ENCODE measurements around the gene CTBP1. TPM values are rescaled to one million over a fixed set of nuclear protein-coding genes. Genes with fewer than 3 reads are reported as not detected.
A peak's percentile ranks its signal among the peaks of the same experiment; 100 is the strongest.

Gene CTBP1
- total and polyA plus RNA-seq, 2 of the 8 experiments (the other 6 are each of a cell fraction or from before 2014, with no cell fraction given): 128 to 185 TPM

- Histone ChIP-seq H3K4me2 (ENCODE audit: insufficient read depth in 1 of 2, low read depth in 2 of 2, low read length in 2 of 2) (peak overlapping the region; percentile 68 to 84), H3K56ac (replicated peaks; ENCODE audit: insufficient read length, low read depth, low read length) (no peak overlapping the region)
Observed at GRCh38 chr4:1170976-1171310, 78.0 kb downstream of the CTBP1 start.

More at GRCh38 chr4:1170976-1171310, 78.0 kb downstream of the CTBP1 start:
- Histone ChIP-seq H3K14ac (ENCODE audit: insufficient read length) (no peak overlapping the region), H3K27me3 (replicated peaks in 1 of 4; ENCODE audit: control insufficient read depth in 3 of 4, extremely low read depth in 1 of 4, insufficient read depth in 3 of 4, low read length in 3 of 4) (peaks cover 47 to 65% (median 65%) of the 10 kb centered on the region in 4 experiments), H4K91ac (replicated peaks; ENCODE audit: insufficient read length, low read length) (no peak overlapping the region), H3K9me3 (ENCODE audit: insufficient read depth in 2 of 2, low read depth in 1 of 2, low read length in 1 of 2) (peaks cover 0 to 7% of the 10 kb centered on the region in 2 experiments; a peak in 1 of 4 replicates), H2BK15ac (ENCODE audit: low read length) (no peak overlapping the region), H3K36me3 (ENCODE audit: control insufficient read depth in 2 of 4, insufficient read depth in 4 of 4, low read length in 3 of 4) (peaks cover 0 to 6% (median 0%) of the 10 kb centered on the region in 4 experiments; a peak in 1 of 8 replicates), H3K9ac (replicated peaks in 1 of 4; ENCODE audit: extremely low read depth in 1 of 4, low read depth in 3 of 4, low read length in 3 of 4) (no peak overlapping the region), H3K79me2 (ENCODE audit: control insufficient read depth in 1 of 2, insufficient read depth in 2 of 2, low read length in 2 of 2) (no peaks in the 10 kb centered on the region), H3K23ac (ENCODE audit: insufficient read length) (no peak overlapping the region), H2BK5ac (ENCODE audit: low read depth, low read length) (no peak overlapping the region), H2BK120ac (replicated peaks; ENCODE audit: low read depth, low read length) (no peak overlapping the region), H3K23me2 (ENCODE audit: low read depth, low read length) (peaks cover 11% of the 10 kb centered on the region; the same call in 1 of the 2 replicates), H2BK20ac (ENCODE audit: low read length) (no peak overlapping the region), H2AK5ac (ENCODE audit: low read depth, low read length) (no peak overlapping the region), H3K4me1 (replicated peaks in 1 of 4; ENCODE audit: control insufficient read depth in 3 of 4, insufficient read depth in 4 of 4, low read length in 3 of 4) (peaks cover 0 to 16% (median 6%) of the 10 kb centered on the region in 4 experiments; a peak in 5 of 7 replicates), H4K8ac (ENCODE audit: extremely low read depth, insufficient read depth, low read length) (peak overlapping the region; percentile 68), H2BK12ac (ENCODE audit: low read depth, low read length) (peak overlapping the region; percentile 75; the same call in 1 of the 2 replicates), H3K4ac (replicated peaks; ENCODE audit: insufficient read length, low read depth, low read length) (no peak overlapping the region), H4K20me1 (replicated peaks in 1 of 2; ENCODE audit: control insufficient read depth in 1 of 2, insufficient read depth in 2 of 2, low read length in 2 of 2) (peaks cover 7 to 24% of the 10 kb centered on the region in 2 experiments), H3K4me3 (ENCODE audit: extremely low read depth in 1 of 4, insufficient read depth in 2 of 4, low read depth in 3 of 4, low read length in 4 of 4) (peak overlapping the region in 3 of 4 experiments; percentile 21 to 58 (median 23); a peak in 4 of 8 replicates), H3K27ac (ENCODE audit: low read depth, low read length) (no peak overlapping the region), H2AFZ (ENCODE audit: low read length) (no peak overlapping the region), H4K5ac (ENCODE audit: insufficient read length, low read depth, low read length) (no peak overlapping the region), H3K18ac (ENCODE audit: extremely low read depth, low read length) (peak overlapping the region; percentile 60; the same call in 1 of the 2 replicates), H3K79me1 (ENCODE audit: low read depth, low read length) (no peaks in the 10 kb centered on the region)
- TF ChIP-seq KDM4A (IDR thresholded peaks at IDR 0.05; ENCODE audit: low read depth, low read length, severe bottlenecking) (peak; percentile 44), MAX (IDR thresholded peaks at IDR 0.05) (no peak)
- ChIA-PET POLR2A (ENCODE audit: partially characterized antibody) (no interaction called here), CTCF (ENCODE audit: partially characterized antibody) (interaction anchor here (0.8 to 1.2 kb wide), 2 partner anchors 34 to 40 kb away, joined by 3 read pairs; no protein-coding TSS in a partner anchor)
- DNase-seq (ENCODE audit: low read depth in 1 of 2, low spot score in 2 of 2) (no peak), FAIRE-seq (no peak)
- WGBS, 2 experiments (ENCODE audit: extremely low coverage in 1 of 2, insufficient coverage in 1 of 2, insufficient read length in 1 of 2, insufficient replicate concordance in 2 of 2, low coverage in 1 of 2, low lambda C conversion rate in 2 of 2, missing lambda C conversion rate in 1 of 2): 59% methylated on average over 12 of the region's 42 CpGs; no CpG with 5 or more reads in 1 of the 2 experiments
